ENCODE results near the gene STRA6. TPM values are rescaled to one million over a fixed set of nuclear protein-coding genes. Genes with fewer than 3 reads are reported as not detected.

STRA6 gene
- total RNA-seq, 4 donors from 2014 or later, result 0.76 to 2.2 (median 1.5) TPM; not detected in 1

DNA sequence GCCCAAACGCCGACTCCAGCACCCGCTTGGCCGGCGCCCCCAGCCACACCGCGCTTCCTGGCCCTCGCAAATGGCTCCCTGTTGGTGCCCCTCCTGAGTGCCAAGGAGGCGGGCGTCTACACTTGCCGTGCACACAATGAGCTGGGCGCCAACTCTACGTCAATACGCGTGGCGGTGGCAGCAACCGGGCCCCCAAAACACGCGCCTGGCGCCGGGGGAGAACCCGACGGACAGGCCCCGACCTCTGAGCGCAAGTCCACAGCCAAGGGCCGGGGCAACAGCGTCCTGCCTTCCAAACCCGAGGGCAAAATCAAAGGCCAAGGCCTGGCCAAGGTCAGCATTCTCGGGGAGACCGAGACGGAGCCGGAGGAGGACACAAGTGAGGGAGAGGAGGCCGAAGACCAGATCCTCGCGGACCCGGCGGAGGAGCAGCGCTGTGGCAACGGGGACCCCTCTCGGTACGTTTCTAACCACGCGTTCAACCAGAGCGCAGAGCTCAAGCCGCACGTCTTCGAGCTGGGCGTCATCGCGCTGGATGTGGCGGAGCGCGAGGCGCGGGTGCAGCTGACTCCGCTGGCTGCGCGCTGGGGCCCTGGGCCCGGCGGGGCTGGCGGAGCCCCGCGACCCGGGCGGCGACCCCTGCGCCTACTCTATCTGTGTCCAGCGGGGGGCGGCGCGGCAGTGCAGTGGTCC is 68.7 kb downstream of the STRA6 start:
- Histone ChIP-seq H3K4me1 (peaks cover 28 to 77% (median 36%) of the 10 kb centered on the region in 3 donors), H3K27me3 (peaks cover 24 to 100% (median 60%) of the 10 kb centered on the region in 4 donors), H3K9me3 (no peaks in the 10 kb centered on the region), H3K4me3 (no peak overlapping the region), H3K27ac (no peak overlapping the region), H3K36me3 (no peaks in the 10 kb centered on the region)
- WGBS, 2 donors, result 15 to 22% methylated on average over 9 to 25 of the region's 71 CpGs
- intact Hi-C loops (cut with DNase I), result no loop called here
- DNase-seq, result no peak
- TF ChIP-seq, protein P1, sequence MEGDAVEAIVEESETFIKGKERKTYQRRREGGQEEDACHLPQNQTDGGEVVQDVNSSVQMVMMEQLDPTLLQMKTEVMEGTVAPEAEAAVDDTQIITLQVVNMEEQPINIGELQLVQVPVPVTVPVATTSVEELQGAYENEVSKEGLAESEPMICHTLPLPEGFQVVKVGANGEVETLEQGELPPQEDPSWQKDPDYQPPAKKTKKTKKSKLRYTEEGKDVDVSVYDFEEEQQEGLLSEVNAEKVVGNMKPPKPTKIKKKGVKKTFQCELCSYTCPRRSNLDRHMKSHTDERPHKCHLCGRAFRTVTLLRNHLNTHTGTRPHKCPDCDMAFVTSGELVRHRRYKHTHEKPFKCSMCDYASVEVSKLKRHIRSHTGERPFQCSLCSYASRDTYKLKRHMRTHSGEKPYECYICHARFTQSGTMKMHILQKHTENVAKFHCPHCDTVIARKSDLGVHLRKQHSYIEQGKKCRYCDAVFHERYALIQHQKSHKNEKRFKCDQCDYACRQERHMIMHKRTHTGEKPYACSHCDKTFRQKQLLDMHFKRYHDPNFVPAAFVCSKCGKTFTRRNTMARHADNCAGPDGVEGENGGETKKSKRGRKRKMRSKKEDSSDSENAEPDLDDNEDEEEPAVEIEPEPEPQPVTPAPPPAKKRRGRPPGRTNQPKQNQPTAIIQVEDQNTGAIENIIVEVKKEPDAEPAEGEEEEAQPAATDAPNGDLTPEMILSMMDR (IDR thresholded peaks at IDR 0.05), result no peak

DNA sequence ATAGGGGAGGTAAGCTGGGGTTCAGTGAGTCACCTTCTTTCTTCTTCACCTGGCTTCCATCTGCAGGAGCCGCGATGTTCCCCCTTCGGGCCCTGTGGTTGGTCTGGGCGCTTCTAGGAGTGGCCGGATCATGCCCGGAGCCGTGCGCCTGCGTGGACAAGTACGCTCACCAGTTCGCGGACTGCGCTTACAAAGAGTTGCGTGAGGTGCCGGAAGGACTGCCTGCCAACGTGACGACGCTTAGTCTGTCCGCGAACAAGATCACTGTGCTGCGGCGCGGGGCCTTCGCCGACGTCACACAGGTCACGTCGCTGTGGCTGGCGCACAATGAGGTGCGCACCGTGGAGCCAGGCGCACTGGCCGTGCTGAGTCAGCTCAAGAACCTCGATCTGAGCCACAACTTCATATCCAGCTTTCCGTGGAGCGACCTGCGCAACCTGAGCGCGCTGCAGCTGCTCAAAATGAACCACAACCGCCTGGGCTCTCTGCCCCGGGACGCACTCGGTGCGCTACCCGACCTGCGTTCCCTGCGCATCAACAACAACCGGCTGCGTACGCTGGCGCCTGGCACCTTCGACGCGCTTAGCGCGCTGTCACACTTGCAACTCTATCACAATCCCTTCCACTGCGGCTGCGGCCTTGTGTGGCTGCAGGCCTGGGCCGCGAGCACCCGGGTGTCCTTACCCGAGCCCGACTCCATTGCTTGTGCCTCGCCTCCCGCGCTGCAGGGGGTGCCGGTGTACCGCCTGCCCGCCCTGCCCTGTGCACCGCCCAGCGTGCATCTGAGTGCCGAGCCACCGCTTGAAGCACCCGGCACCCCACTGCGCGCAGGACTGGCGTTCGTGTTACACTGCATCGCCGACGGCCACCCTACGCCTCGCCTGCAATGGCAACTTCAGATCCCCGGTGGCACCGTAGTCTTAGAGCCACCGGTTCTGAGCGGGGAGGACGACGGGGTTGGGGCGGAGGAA is 69.6 kb downstream of the STRA6 start:
- Histone ChIP-seq H3K27ac (no peak overlapping the region), H3K4me3 (no peak overlapping the region), H3K9me3 (no peaks in the 10 kb centered on the region), H3K36me3 (no peaks in the 10 kb centered on the region), H3K4me1 (peaks cover 31 to 86% (median 44%) of the 10 kb centered on the region in 3 donors), H3K27me3 (peaks cover 32 to 100% (median 67%) of the 10 kb centered on the region in 4 donors)
- no peak for TF ChIP-seq POLR2A (IDR thresholded peaks at IDR 0.05)
- TF ChIP-seq, protein P1 (IDR thresholded peaks at IDR 0.05), result peak in 1 of 6 experiments; percentile 15
- intact Hi-C loops (cut with DNase I), result no loop called here
- DNase-seq, result no peak
- WGBS, 2 donors, result 21 to 23% methylated on average over 22 to 46 of the region's 90 CpGs

DNA sequence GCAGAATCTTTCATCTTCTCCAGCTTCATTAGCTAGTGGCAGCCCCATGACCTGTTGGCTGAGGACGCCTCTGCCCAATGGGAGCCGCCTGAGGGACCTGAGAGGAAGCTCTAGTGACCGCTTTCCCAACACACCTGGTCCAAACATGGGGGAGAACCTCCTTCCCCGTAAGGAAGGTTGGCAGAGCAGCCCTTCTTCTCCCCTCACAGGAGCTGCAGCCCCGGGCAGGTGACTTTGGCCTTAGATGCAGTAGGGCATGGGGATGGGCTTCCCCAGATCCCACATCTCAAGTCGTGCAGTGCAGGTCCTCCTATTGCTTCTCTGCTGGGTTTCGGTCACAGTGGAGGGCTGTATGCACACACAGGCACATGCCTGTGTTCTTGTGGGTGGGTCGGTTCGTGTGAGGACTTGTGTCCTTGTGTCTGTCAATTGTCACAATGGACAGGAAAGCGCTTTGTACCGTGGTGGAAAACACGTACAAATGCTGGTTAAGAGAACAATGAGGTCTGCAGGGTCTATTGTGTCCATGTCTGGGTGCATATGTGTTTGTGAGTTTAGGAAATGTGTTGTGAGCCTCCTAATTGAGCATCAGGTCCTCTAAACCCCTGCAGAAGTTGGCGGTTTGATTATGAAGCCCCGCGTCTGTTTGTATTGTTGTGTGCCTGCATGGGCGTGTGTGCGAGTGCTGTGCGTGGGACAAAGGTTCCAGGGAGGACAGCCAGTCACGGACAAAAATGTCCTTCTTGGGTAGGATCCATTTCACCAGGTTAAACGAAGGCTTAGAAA is 70.8 kb downstream of the STRA6 start:
- intact Hi-C loops (cut with DNase I), result no loop called here
- TF ChIP-seq, protein P1 (IDR thresholded peaks at IDR 0.05), result no peak
- no peak for TF ChIP-seq POLR2A (IDR thresholded peaks at IDR 0.05)
- H3K27me3 ChIP-seq, result peaks cover 27 to 100% (median 67%) of the 10 kb centered on the region in 4 donors

DNA sequence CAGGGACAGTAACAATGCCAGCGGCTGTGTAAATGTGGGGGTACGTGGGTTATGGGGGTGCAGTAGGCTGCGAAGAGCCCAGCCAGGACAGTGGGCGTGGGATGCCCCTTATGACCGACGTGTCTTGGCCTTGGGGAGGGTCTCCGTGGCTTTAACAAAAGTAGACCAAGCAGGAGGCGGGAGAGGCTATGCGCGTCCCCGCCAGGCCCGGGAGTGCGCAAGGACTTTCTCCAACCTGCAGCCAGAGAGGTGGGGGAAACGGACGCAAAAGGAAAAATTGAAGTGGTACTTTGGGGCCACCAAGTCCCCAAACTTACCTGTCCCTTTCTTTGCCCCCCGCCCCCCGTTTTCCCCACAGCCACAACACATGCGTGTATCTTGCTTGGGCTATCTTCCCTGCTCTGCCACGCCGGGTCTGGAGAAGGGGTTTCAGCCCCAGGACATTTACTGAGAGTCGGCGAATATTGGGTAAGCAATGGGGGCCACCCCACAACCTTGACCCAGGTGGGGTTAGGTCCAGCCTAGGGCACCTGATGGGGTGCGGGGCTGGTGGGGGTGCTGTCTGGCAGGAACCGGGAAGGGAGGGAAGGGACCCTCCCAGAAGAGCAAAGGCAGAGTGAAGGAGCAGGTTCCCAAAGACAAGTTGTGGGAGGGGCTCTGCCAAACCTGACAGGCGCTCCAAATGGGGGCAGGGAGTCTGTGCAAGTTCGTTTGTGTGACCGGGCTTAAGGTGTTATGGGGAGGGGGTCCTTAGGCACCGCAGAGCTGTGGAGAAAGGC is 71.5 kb downstream of the STRA6 start:
- Histone ChIP-seq H3K4me1 (peaks cover 22 to 77% (median 35%) of the 10 kb centered on the region in 3 donors), H3K36me3 (no peaks in the 10 kb centered on the region), H3K9me3 (no peaks in the 10 kb centered on the region), H3K27ac (no peak overlapping the region), H3K4me3 (no peak overlapping the region), H3K27me3 (peaks cover 27 to 100% (median 65%) of the 10 kb centered on the region in 4 donors)
- WGBS, 2 donors, result 11 to 16% methylated on average over 17 to 21 of the region's 28 CpGs
- DNase-seq, result no peak
- TF ChIP-seq POLR2A (IDR thresholded peaks at IDR 0.05), result no peak
- TF ChIP-seq, protein P1 (IDR thresholded peaks at IDR 0.05), result no peak
- intact Hi-C loops (cut with DNase I), result no loop called here

More for the DNA sequence above, 70.8 kb downstream of the STRA6 start:
- no peaks in the 10 kb centered on the region for H3K9me3 ChIP-seq
- H3K36me3 ChIP-seq, result no peaks in the 10 kb centered on the region
- 16 to 23% methylated on average over 15 of the region's 20 CpGs for WGBS, 2 donors
- H3K4me1 ChIP-seq, result peaks cover 30 to 85% (median 43%) of the 10 kb centered on the region in 3 donors
- no peak for DNase-seq
- H3K4me3 ChIP-seq, result no peak overlapping the region
- H3K27ac ChIP-seq, result no peak overlapping the region

Measured in esophagus squamous epithelium (tissue), 5 donors.